Esophagus squamous epithelium (tissue), 4 donors: Measurements from ENCODE around the gene STAT4.
A peak's percentile ranks its signal among the peaks of the same experiment; 100 is the strongest.

Experiments
- POLR2A ChIP-seq, 4 donors: fragments of 450-650 bp; IDR thresholded peaks; one replicate each; pipeline ENCODE4 v1.6.1; 2017; ENCODE audit warnings: antibody characterized with exemption in 4 of 4, mild to moderate bottlenecking in 4 of 4, moderate library complexity in 3 of 4
- TF ChIP-seq, protein P1 (sequence below), 6 experiments: fragments of 450-650 bp in 4 of 6; fragments of 200-600 bp in 2 of 6; sonication (generic) in 2 of 6; IDR thresholded peaks; one replicate each; pipeline ENCODE4 v1.5.1; 2016 to 2019; ENCODE audit warnings: antibody characterized with exemption in 6 of 6, mild to moderate bottlenecking in 4 of 6, moderate library complexity in 4 of 6

DNA sequence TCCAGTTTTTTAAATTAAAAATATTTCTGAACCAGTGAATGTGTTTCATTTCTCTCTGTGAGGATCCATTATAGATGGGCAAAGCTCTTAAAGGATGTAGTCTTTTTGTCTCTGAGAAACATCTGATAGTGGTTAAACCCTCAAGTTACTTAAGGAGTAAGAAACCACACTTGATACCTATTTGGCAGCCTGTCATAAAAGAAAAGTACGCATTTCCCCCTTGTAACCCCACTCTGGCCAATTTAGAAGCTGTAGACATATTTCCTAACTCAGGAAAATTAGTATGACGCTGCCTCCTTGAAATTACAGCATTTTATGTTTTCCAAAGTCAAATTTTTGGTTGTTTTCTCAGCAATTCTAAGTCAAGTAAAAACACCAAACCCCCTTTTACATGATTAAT, 2.0 kb downstream of the STAT4 start:
- peak in 1 of 4 donors; percentile 16 for TF ChIP-seq POLR2A (IDR thresholded peaks at IDR 0.05)
- TF ChIP-seq, protein P1, sequence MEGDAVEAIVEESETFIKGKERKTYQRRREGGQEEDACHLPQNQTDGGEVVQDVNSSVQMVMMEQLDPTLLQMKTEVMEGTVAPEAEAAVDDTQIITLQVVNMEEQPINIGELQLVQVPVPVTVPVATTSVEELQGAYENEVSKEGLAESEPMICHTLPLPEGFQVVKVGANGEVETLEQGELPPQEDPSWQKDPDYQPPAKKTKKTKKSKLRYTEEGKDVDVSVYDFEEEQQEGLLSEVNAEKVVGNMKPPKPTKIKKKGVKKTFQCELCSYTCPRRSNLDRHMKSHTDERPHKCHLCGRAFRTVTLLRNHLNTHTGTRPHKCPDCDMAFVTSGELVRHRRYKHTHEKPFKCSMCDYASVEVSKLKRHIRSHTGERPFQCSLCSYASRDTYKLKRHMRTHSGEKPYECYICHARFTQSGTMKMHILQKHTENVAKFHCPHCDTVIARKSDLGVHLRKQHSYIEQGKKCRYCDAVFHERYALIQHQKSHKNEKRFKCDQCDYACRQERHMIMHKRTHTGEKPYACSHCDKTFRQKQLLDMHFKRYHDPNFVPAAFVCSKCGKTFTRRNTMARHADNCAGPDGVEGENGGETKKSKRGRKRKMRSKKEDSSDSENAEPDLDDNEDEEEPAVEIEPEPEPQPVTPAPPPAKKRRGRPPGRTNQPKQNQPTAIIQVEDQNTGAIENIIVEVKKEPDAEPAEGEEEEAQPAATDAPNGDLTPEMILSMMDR (IDR thresholded peaks at IDR 0.05) = no peak
